Ectodermal cell (in vitro differentiated cells): Measurements from ENCODE around the gene RTN4RL1.
"Not testable (repeated sequence)": the region's sequence is repeated elsewhere in the genome, so short reads cannot be mapped to it uniquely, and the experiment has no call there.

ENCODE experiments used
- H3K27ac ChIP-seq: 2 replicates; pipeline ENCODE4 v1.7.0; 2013; ENCODE audit warnings: mild to moderate bottlenecking, low read depth, low read length; ENCODE audit not compliant: insufficient read depth, poor library complexity, severe bottlenecking
- H3K27me3 ChIP-seq: 2 replicates; pipeline ENCODE4 v1.7.0; 2013; ENCODE audit warnings: mild to moderate bottlenecking, low read length; ENCODE audit not compliant: insufficient read depth, control insufficient read depth, poor library complexity, severe bottlenecking
- H3K36me3 ChIP-seq: one replicate; pipeline ENCODE4 v1.7.0; 2013; ENCODE audit warnings: low read length; ENCODE audit not compliant: control insufficient read depth, insufficient read depth
- H3K4me1 ChIP-seq: one replicate; pipeline ENCODE4 v1.7.0; 2013; ENCODE audit warnings: low read length; ENCODE audit not compliant: control insufficient read depth, insufficient read depth
- H3K4me3 ChIP-seq: 2 replicates; pipeline ENCODE4 v1.7.0; 2013; ENCODE audit warnings: low read depth, low read length, control low read depth; ENCODE audit not compliant: insufficient read depth
- H3K9me3 ChIP-seq: 2 replicates; pipeline ENCODE4 v1.7.0; 2013; ENCODE audit warnings: mild to moderate bottlenecking, low read length, moderate library complexity; ENCODE audit not compliant: control insufficient read depth
- WGBS, 2 experiments: methylation state at CpG; one replicate each; pipeline ENCODE4 v1.1.7; 2013; ENCODE audit warnings: missing lambda C conversion rate in 2 of 2; 5-methylcytosine and 5-hydroxymethylcytosine counted together

The RTN4RL1 gene

GRCh38 chr17:1906662-1907101 is 118.5 kb downstream of the RTN4RL1 start:
- no peak overlapping the region for H3K4me3 ChIP-seq
- no peak overlapping the region for H3K27ac ChIP-seq
- H3K27me3 ChIP-seq, result peaks cover 67% of the 10 kb centered on the region
- no peaks in the 10 kb centered on the region for H3K36me3 ChIP-seq
- no peaks in the 10 kb centered on the region for H3K9me3 ChIP-seq
- H3K4me1 ChIP-seq, result peaks cover 46% of the 10 kb centered on the region
- WGBS, 2 experiments, result 53 to 61% methylated on average over 8 of the region's 8 CpGs

DNA sequence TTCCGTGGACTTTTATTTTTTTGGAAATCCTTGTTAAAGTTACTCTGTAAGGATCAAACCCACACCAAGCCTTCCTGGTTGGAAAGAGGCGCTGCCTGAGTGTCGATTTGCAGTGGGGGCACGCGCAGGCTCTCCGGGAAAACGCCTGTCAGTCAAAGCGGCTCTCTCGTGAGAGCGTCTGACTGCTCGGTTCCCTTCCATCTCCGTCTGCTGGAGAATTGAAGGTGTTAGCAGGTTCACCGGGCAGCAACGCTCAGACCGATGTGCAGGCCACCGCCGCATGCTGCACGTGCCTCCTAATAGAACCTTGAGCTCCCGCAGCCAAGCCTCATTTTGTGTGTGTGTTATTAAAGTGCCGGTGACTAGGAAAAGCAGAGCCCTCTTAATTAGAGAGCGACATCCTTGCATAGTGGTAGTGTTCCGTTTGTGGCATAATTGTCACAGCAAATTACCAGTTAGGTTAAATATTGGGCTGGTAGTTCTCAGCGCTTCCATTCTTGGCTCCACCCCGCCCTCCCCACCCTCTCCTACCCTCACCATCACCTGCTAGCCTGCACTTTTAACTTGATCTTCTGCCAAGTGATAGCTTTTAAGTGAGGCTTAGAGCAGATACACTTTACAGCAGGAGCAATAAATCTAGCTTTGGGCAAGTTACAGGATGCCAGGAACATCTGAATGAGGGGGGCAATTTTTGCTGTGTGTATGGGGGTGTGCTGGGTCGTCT is 119.8 kb downstream of the RTN4RL1 start:
- WGBS, 2 experiments, result 56 to 60% methylated on average over 23 to 25 of the region's 25 CpGs
- peaks cover 43% of the 10 kb centered on the region for H3K4me1 ChIP-seq
- H3K27me3 ChIP-seq, result peaks cover 63% of the 10 kb centered on the region
- H3K4me3 ChIP-seq, result no peak overlapping the region
- no peaks in the 10 kb centered on the region for H3K9me3 ChIP-seq
- no peaks in the 10 kb centered on the region for H3K36me3 ChIP-seq
- H3K27ac ChIP-seq, result no peak overlapping the region

DNA sequence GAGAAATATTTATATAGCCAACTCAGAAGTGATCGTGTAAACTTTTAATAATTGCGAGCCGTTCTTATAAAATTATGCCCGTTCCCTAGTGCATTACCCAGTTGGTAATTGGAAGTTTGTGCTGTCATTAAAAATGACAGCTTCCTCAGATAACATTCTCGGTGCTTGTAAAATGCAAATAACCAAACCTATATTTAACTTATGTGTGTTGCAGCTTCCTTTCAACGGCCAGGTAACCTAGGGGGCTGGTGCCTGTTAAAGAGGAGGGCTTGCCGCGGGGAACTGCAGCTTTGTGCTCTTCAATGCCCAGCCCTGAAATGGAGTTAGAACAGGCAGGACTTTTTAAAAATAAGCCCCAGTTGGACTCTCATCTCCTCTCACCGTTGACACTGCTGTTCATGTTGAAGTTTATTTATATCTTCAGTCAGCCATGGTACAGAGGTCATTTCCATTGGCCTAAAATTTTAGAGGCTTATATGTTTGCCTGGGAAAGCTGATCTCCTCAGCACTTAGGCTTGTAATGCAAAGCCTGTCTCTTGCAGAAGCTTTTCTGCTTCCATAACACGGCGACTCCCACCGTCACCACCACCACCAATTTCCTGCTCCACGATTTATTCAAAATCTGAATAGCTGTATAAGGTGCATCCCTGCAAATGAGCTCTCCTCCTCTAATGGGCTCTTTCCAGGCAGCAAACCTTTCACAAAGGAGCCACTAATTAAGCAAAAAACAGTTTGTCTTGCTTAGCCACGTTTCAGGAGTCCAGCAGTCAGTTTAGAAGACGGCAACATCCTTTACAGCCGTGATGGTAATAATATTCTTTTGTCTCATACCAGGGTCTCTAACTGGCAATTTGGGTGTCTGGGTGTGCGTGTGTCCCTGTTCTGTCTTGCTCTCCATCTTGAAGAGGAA is 120.6 kb downstream of the RTN4RL1 start:
- Histone ChIP-seq H3K36me3 (no peaks in the 10 kb centered on the region), H3K27ac (no peak overlapping the region), H3K4me1 (peaks cover 35% of the 10 kb centered on the region), H3K4me3 (no peak overlapping the region), H3K27me3 (peaks cover 56% of the 10 kb centered on the region), H3K9me3 (no peaks in the 10 kb centered on the region)
- WGBS, 2 experiments, result 82 to 83% methylated on average over 17 of the region's 17 CpGs

DNA sequence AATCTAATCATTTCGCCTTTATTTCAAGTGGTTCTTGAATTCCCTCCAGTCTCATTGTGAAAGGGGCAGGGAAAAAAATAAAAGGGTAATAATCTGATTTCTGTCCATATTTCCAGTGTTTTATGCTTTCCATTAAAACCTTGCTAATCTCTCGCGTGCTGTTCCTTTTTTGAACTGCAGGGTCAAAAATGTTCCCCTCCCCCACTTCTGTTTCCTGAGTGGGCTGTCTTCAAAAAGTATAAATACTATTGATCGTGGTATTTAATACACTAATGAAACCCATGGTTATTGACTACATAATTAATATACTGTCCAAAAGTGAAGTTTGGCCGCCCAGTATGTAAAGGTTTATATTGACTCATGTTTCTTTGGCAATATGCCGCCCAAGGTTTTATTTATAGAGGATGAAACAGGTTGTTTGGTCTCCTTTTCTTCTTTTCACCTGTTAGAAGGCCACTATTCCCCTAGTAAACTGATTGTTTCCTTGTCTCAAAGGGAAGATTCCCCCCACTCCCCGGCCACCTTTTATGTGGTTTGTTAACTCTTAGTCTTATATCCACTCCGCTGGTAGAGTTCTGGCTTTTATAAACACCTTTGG is 125.6 kb downstream of the RTN4RL1 start:
- WGBS, 2 experiments, result 94 to 96% methylated on average over 7 to 8 of the region's 8 CpGs
- Histone ChIP-seq H3K4me3 (no peak overlapping the region), H3K9me3 (no peaks in the 10 kb centered on the region), H3K27ac (no peak overlapping the region), H3K4me1 (no peaks in the 10 kb centered on the region), H3K27me3 (peaks cover 11% of the 10 kb centered on the region), H3K36me3 (peaks cover 18% of the 10 kb centered on the region)

DNA sequence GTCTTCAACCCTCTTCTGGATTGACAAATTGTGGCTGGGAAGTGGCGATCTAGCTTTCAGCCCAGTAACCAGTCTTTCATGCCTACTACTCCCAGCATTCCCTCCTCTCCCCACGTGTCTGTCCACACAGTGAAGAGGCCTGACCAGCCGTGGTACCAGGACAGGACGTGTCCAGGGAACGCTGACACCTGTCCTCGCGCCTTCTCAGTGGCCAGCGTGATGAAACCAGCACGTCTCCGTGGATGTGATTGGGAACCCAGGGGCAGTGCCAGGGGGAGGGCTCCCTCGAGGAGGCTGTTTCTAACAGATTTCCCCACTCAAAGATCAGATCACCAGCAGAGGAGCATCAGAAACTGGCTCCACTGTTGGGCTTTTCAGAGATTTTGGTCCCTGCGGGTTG is 126.3 kb downstream of the RTN4RL1 start:
- Histone ChIP-seq H3K4me1 (no peaks in the 10 kb centered on the region), H3K4me3 (no peak overlapping the region), H3K9me3 (no peaks in the 10 kb centered on the region), H3K27me3 (peaks cover 5% of the 10 kb centered on the region), H3K27ac (no peak overlapping the region), H3K36me3 (peaks cover 18% of the 10 kb centered on the region)
- 95% methylated on average over 12 of the region's 12 CpGs for WGBS, 2 experiments

DNA sequence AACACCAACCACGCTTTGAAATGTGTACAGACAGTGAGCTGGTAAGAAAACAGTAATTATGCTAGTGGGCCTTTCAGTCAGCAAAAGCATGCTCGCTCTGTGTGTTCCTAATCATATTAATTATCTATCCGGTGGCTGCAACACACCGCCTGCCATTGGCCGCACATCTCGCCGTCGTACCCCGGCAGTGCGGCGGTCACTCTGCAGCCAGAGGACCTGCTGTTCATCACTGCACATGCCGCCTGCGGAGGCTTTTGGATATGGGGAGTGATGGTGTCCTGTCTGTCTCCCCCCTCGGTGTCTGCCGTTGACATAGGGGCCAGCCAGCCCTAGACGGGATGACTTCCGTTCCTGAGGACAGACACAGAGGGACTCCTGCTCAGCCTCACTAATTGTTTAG is 126.8 kb downstream of the RTN4RL1 start:
- Histone ChIP-seq H3K4me1 (no peaks in the 10 kb centered on the region), H3K4me3 (no peak overlapping the region), H3K27me3 (peaks cover 2% of the 10 kb centered on the region), H3K27ac (no peak overlapping the region), H3K36me3 (peaks cover 18% of the 10 kb centered on the region), H3K9me3 (no peaks in the 10 kb centered on the region)
- 96 to 97% methylated on average over 17 of the region's 17 CpGs for WGBS, 2 experiments

- H3K27ac ChIP-seq, result no peak overlapping the region
- H3K4me1 ChIP-seq, result no peaks in the 10 kb centered on the region
- H3K9me3 ChIP-seq, result no peaks in the 10 kb centered on the region
- WGBS, 2 experiments, result 92 to 93% methylated on average over 18 of the region's 18 CpGs
- H3K27me3 ChIP-seq, result no peaks in the 10 kb centered on the region
- no peak overlapping the region for H3K4me3 ChIP-seq
- peaks cover 23% of the 10 kb centered on the region for H3K36me3 ChIP-seq
These were observed 128.0 kb downstream of the RTN4RL1 start for GRCh38 chr17:1897105-1897656.

DNA sequence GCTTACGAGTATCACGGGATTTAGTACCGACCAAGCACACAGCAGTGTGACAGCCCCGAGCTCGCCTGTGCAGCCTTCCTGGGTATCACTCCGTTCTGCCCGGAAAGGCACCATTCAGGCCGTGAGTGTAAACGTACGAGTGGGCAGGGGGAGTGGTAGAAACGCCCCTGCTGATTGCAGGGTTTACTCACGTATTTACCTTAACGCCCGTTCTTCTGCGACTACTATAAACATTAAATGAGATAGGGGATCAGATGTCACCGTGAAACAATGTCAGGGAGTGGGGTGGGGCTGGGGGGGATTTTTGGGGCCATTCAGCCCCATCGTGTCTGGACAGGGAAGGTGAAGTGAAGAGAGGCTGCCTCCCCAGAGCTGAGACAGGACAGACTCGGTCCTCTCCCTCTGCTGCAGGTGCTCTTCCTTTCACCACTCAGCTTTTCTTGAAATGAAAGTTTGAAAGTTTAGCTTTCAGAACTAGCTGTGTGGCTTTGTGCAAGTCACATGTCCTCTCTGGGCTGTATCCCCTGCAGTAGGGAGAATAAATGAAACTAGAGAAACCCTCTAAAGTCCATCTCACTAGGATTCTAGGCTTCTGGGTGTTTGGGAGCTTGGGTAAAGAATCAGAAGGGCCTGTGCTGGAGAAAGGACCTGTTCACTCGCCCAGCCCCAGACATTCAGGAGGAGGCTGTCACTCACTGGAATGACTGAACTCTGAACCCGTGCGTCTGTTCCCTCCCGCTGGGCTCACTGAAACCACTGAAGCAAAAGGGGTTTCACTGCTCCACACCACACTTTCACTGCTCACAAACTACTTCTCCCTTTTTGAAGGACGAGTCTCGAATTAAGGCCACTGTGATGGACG is 128.7 kb downstream of the RTN4RL1 start:
- Histone ChIP-seq H3K27me3 (no peaks in the 10 kb centered on the region), H3K27ac (no peak overlapping the region), H3K4me1 (no peaks in the 10 kb centered on the region), H3K9me3 (no peaks in the 10 kb centered on the region), H3K36me3 (peaks cover 23% of the 10 kb centered on the region), H3K4me3 (no peak overlapping the region)
- WGBS, 2 experiments, result 95% methylated on average over 25 of the region's 25 CpGs

GRCh38 chr17:1895479-1895878 is 129.7 kb downstream of the RTN4RL1 start:
- H3K4me1 ChIP-seq, result not testable (repeated sequence)
- H3K36me3 ChIP-seq, result peaks cover 23% of the 10 kb centered on the region
- WGBS, 2 experiments, result 93 to 96% methylated on average over 10 to 11 of the region's 11 CpGs

More at GRCh38 chr17:1895479-1895878, 129.7 kb downstream of the RTN4RL1 start:
- not testable (repeated sequence) for H3K9me3 ChIP-seq, H3K4me3 ChIP-seq, H3K27me3 ChIP-seq, H3K27ac ChIP-seq
